T-helper 2 cell (primary cell): ENCODE data around the gene MYO16.
"Not testable (repeated sequence)": the region's sequence is repeated elsewhere in the genome, so short reads cannot be mapped to it uniquely, and the experiment has no call there.

Experiments used
- DNase-seq, 5 experiments: peaks; one replicate each; pipeline versions ENCODE4 v3.0.0 to v3.0.0-alpha.2; 2012 to 2022

Gene MYO16

DNA sequence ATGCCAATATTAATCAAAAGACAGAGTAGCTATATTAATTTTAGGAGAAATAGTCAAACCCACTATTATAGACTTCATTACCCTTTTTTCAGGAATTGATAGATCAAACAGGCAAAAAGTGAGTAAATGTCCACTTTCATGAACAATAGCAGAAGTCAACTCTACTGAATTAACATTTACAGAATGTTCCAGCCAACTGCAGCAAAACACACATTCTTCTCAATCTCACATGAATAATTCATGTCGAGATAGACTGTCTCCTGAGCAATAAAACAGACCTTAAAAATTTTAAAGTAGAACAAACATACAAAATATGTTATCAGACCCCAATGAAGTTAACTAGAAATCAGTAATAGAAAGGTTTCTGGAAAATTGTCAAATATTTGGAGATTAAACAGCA lies 118.4 kb downstream of the MYO16 start:
- DNase-seq: no peak

DNA sequence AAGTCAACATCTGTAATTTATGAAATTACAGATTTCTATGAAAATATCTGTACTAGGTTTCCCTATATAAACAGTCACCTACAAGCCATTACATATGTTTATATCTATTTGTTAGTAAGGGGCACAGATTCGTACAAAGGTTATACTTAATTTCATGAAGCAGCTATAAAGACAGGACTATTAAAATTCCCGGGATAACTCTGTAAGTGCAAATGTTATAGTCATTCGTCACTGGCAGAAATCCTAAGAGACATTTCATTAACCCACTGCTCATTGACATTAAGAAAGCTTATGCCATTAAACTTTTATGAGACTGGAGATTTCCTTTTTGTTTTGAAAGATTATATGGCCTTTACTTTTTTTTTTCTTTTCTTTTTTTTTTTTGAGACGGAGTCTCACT lies 122.9 kb downstream of the MYO16 start:
- no peak for DNase-seq

DNA sequence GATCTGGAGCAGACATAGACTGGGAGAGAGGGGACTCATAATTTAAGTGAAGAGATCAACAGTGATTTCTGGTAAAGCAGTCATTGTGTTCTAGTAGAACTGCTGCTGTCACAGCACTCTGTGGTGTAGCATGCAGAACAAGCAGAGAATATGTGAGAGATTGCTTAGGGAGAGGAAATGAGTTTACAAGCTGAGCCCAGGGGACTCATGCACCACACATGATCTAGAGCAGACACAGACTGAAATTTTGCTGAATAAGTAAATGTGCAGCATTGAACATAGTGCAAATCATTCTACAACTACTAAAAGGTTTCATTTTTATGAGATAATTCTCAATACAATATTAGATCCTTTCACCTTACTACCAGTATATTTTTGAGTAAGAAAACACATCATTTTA lies 125.7 kb downstream of the MYO16 start:
- peak in 1 of 5 experiments; percentile 63 for DNase-seq

DNA sequence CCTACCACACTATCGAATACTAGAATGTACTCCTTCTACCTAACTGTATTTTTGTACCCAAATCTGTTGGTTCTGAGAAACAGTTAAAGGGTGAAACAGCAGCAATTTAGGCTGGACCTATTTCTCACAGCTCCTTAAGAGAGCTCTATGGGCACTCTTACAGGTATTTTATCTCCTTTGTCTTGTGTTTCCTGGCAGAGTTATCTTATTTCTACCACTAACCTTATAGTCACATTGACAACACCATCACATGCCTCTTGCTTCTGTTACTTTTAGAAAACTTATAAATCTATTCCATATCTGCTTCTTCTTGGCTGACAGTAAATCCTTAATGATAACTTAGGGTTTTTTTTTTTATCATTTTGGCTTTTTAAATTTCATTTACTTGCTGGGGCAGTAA lies 130.7 kb downstream of the MYO16 start:
- DNase-seq: no peak

DNA sequence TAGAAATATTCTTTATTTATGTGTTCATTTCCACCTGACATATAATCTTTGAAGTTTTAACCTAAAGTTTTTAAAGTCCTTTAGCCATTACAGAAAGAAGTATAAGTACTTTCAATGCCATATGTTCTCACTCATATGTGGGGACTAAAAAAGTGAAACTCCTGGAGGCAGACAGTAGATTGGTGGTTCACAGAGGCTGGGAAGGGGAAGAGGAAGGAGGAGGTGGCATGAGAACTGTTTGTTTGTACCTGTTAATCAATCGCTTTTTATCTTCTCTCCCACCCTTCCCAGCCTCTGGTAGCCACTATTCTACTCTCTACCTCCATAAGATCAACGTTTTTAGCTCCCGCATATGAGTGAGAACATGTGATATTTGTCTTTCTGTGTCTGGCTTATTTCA lies 131.1 kb downstream of the MYO16 start:
- DNase-seq: no peak

DNA sequence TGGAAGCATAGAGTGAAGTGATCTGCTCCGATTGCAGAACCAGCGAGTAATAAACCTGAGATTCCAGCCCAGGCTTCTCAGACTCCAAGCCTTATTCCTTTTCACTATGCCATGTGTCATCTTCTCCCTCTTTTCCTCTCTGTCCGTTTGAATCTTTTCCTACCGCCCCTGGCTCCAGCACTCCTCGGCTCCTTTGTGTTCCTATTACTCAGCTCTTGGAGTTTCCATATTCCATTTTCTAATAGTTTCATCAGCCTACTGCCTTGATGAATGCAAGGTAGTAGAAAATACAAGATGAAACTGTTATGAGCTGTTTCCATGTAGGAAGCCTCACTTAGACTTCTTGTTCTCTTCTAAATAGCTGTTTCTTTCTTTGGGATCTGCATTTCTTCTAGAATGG lies 138.6 kb downstream of the MYO16 start:
- DNase-seq: no peak

DNA sequence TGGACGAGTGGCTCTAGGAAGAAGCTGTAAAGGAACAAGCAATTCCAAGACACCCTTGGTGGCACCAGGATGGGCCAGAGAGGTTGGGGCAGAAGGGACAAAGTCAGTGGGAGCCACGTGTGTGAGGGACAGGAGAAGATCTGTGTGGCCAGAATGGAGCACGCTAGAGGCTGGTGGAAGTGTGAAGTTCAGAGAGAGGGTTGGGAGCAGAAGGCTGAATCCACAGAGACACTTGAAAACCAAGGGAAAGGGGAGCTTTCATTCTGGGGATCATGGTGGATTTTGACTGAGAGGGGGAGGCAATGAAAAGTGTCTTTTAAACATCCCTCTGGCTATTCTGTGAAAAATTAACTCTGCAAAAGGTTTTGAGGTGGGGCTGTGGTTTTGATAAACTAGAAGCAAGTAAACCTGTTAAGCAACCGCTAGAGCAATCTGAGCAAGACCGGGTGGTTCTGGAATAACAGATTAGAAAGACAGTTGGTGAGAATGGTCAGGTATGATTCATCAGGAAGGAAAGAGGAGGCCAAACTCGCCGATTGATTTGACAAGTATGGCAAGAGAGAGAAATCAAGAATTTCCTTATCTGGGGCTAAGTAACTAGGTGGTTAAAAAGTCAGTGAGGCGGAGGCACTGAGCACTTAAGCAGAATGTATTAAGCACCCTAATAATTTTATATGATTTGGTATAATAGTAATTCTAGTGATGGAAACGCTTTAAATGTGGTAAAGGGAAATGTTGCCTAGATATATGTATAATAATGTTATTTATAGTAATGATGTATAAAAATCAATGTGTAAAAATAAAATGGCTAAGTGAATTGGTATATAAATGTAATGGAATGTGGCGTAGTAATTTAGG lies 140.0 kb downstream of the MYO16 start:
- peak in 1 of 5 experiments; percentile 67 for DNase-seq

DNA sequence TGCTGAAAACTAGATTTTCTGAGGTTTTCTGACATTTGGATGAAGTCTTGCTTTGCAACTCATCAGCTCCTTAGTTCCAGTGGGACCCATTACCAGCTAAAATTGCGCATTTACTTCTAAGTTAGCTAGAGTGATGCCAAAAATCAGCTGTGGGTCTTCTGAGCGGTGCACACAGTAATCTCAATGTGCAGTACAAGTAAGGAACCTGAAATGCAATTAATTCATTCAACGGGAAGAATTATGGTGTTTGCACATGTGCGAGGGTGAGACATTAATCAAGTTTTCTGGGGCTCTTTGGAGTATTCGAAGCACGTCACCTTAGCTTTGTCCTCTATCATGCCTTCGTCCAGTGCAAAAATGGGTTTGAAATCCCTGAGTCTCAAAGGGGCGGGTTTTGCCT lies 146.2 kb downstream of the MYO16 start:
- DNase-seq: no peak

DNA sequence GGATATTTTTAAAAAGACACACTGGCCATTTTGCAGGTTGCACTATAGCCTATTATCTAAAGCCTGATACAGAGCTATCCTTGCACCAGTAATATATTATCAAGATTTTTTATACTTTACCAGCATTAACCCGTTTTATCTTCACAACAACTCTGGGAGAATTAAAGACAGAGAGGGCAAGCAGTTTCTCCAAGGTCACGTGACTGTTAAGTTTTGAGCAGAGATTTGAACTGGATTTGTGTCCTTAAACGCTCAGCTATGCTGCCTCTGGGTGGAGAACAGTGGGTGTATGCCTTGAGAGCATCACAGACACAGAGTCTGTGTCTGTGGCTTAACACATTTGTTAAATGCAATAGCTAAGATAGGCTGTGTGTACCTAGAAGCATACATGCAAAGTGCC lies 147.2 kb downstream of the MYO16 start:
- no peak for DNase-seq

DNA sequence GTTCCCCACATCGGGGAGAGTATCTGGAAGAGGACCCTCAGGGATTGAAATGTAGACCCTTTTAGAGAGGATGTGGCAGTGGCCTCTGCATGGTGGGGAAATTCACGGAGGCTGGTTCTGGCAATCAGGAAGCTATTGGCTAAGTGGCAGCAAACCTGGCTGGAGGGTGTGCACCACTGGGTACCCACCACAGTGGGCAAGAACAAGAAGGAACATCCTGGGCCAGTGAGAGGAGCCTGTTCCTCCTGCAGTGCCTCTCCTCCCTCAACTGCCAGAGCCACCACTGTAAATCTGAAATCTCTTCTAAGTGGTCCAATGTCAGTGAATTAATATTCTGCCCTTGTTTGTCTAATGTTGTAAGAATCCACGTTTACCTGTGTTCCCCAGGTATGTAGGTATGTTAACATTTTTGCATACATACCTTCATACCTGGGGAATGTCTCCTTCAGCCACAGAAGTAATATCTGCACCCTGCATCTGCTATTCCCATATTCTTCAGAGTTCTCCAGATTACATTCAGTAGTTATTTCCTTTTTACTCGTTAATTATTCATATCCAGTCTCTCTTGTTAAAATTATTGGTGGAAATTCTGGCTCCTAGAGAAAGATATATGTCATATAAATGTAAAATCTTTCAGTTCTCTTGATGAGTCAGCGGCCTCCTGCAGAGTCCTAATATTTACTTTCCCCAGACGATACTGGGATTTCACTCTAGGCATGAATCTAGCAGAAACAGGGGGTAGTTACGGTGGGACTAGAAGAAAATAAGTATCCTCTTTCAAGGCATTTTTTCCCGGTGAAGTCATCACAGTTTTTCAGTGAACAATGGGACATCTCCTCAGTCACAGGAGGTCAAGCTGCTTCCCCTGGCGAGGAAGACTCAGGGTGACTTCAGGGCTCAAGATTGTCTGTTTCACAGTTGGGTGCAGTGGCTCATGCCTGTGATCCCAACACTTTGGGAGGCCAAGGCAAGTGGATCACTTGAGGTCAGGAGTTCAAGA lies 148.3 kb downstream of the MYO16 start:
- no peak for DNase-seq

DNA sequence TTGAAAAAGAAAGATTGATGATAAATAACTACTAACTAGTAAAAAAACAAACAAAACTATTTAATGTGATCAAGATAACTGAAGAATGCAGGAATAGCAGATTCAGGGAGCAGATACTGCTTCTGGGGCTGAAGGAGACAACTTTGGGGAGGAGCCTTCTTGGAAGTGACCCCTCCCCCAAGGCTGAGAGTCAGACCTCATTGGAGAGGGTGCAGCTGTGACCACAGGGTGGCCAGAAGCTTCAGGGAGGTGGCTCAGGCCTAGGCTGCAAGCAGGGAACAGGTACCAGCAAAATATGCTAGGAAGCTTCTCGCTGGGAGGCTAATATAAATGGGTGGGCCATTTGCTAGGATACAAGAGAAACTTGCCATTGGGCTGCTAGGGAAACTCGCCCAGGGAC lies 149.9 kb downstream of the MYO16 start:
- DNase-seq: no peak

DNA sequence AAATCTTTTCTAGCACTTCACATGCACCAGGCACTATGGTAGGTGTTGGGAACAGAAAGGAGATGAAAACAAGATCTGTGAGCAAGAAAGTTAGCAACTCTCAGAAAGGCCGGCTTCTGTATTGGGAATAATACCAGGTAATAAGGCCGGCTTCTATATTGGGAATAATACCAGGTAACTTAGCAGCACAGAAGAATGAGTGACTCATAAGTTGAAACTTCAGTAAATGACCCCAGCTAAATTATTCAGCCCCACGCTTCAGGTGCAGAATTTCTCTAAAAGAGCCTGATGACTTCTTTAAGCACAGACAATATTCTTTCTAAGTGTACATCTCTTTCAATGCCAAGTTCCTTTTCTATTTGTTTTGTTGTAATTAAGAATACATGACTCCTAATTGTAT lies 151.3 kb downstream of the MYO16 start:
- DNase-seq: no peak

DNA sequence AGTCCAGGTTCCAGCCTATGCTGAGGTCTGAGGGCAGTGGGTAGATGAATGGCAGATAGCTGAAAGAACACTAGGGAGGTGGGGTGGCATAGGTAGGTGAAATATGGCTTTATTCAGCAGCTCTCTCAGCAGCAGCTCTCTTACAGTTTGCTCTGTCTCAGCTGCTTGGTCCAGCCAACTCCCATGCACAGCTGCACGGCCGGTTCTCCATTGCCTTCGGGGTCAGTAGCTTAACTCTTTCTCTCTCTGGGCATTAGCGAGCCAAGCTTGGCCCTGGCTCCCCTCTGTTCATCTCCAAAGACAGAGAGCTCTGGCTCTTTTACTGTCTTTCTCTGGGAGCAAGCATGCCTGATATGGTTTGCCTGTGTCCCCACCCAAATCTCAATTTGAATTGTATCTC lies 151.9 kb downstream of the MYO16 start:
- DNase-seq: no peak

DNA sequence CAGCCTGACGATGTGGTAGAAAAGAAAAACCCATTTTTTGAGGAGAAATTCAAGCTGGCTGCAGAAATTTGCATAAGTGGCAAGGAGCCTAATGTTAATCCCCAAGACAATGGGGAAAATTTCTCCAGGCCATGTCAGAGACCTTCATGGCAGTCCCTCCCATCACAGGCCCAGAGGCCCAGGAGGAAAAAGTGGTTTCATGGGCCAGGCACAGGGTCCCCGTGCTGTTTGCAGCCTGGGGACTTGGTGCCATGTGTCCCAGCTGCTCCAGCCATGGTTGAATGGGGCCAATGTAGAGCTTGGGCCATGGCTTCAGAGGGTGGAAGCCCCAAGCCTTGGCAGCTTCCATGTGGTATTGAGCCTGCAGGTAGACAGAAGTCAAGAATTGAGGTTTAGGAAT lies 153.1 kb downstream of the MYO16 start:
- not testable (repeated sequence) for DNase-seq

DNA sequence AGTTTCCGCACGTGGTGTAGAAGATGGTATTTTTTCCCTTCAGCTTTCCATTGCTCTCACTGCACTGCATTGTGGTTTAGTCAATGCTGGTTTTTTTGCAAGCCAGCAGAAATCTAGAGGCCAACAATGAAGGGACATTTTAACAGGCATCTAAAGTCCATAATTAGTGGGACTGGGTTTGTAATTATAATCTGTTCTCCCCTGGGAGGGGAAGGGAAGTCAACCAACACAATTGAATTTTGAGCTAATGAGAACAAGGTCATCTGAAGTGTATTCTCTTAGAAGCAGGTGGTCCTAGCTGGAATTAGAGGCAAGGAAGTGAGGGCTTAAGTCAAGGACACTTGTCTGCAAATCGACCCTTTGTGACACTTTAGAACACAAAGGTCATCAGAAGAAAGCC lies 156.4 kb downstream of the MYO16 start:
- no peak for DNase-seq

DNA sequence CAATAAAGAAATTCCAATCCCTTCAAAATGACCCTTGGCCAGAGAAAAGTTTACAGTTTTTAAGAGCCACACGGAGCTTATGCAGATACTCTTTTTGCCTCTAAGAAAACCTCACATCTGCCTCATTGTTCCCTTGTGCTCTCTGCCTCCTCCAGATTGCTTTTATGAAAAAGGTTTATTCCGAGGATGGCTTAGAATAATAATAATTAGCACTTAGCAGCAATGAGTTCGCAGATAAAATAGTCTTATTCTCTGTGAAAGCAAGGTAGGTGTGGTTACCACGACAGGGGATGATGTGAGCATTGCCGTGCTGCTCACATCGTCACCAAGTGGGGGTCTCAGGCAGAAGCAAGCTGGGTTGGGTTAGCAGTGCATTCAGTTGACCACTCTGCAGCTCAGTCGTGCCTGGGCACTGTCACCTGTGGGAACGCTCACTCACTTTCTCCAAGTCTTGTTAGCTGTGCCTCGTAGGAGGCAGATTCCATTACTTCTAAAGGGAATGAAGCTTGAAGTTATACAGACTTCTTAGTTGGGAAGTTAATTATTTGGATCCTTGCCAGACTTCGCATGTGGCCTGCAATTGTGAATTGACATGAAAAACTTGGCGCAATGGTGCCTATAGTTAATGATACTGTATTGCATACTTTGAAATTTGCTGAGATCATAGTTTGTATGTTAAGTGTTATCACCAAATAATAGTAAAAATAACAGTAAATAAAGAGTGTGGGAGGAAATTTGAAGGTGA lies 157.2 kb downstream of the MYO16 start:
- DNase-seq: no peak

DNA sequence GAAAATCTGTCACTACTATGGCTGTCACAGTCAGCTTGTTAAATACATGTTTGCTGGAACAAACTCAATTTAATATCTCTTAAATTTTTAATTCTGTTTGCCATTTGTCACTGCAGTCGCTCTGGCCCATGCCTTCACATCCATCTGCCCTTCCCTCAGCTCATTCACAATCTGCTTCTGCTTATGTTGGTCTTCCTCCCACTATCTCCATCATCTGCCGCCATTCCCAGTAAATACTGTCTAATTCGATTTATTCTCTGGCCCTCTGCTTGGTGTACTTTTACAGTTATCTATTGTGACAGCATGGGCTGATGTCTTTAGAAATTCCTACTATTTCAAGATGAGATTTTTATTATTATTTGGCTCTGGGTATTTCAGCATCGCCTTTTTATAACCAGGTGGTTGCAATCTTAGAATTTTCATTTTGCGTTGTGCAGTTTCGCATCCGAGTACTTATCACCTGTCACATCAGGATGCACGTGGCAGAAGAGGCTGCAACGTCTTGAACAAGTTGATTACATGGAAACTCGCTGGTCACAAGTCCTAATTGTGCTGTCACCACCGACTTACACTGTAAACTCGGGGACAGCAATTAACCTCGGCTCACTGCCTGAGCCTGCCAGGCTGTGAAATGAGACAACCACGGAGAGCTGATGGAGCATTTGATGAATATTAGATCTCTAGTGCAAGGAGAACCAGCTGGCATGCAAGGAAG lies 158.4 kb downstream of the MYO16 start:
- peak in 1 of 5 experiments; percentile 2 for DNase-seq

DNA sequence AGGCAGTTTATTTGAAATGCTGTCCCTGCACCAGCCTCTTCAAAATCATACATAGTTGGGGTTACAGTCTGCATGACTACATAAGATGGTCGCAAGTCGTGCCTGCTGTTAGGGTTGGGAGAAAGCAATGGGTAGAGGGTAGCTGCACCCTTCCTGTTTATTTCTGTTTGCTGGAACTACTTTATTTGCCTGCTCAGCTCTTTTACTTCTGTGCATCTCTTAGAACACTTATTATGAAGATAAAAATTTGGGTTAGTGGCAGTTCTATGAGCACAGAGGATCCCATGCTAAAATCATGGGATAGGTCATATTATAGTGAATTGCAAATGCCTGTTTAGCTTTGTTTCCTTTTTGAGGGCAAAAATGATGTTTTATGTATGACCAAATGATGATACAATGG lies 160.1 kb downstream of the MYO16 start:
- DNase-seq: no peak

DNA sequence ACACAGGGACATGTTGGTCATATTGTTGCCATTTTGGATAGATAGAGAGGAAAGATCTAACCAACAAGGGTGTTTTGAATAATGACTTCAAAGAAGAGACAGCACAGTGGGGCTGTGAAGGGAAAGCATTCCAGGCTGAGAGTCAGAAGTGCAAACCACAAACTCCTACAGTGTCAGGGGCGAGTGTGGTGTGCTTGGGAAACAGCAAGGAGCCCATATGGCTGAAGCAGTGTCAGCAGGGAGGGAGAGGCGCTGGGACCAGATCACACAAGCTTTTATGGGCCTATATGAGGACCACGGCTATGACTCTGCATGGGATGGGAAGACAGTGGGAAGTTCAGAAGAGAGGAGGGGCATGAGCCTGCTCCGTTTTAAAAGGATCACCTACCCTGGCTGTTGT lies 166.4 kb downstream of the MYO16 start:
- DNase-seq: no peak

DNA sequence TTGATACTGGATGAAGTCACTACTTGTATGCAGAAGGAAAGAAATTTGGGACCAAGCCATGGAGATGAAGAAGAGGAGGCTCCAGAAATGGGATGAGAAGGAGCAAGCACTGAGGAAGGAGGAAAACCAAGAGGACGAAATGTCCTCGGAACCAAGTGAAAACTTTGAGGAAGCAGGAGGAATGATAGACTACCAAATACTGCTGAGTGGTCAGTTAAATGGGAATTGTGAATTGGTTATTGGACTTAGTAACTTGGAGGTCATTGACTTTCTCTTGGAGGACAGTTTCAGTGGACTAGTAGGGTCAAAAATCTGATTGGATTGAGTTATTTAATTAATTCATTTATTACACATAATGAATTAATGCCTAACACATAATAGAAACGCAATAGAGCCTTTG lies 167.9 kb downstream of the MYO16 start:
- DNase-seq: no peak

DNA sequence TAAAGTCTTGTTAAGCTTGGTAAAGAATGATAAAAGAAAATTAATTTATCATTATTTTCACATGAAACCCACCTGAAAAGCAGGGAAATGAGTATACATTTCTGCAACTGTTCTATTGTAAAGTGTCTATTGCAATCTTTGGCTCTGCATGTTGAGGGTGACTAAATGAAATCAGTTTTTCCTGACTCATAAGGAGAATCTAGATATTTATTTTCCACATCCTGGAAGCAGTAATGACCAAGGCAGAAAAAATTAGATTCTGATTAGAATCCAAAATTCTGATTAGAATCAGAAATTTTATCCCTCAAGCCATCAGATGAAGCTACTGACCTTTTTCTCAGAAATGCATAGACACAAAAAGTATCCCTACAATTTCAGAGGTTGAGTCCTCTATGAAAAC lies 178.4 kb downstream of the MYO16 start:
- DNase-seq: no peak

DNA sequence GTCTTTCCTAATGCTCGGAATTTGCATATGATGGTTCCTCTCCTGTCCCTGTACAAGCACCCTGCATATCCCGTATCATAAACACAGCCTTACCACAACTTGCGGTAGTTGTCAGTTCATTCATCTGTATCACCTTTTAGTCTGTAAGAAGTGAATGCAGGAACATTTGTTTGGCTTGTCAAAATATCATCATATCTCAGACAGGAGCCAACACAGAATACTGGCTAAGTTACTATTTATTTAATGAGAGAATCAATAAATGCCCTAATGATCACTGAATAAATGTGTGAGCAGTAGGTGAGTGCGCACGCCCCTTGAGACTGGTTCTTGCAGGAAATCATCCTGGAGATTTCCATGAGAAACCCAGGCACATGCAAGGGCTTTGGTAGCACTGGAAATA lies 182.8 kb downstream of the MYO16 start:
- DNase-seq: no peak
